ENCODE measurements around the gene ETFB. TPM values are rescaled to one million over a fixed set of nuclear protein-coding genes. Genes with fewer than 3 reads are reported as not detected.

The ETFB gene
- total and polyA plus RNA-seq, 2 donors from 2014 or later, result 76.8 to 620 TPM

- Histone ChIP-seq H3K27me3 (ENCODE audit: control insufficient read depth, insufficient read depth, low read length) (no peaks in the 10 kb centered on the region), H3K36me3 (ENCODE audit: control insufficient read depth in 2 of 3, insufficient read depth in 3 of 3, low read length in 3 of 3) (no peaks in the 10 kb centered on the region), H3K4me3 (ENCODE audit: low read length in 3 of 3) (no peak overlapping the region), H3K9ac (ENCODE audit: low read length in 3 of 3) (no peak overlapping the region), H3K9me3 (ENCODE audit: control insufficient read depth in 2 of 3, insufficient read depth in 1 of 3, low read length in 3 of 3) (no peaks in the 10 kb centered on the region), H3K27ac (ENCODE audit: low read depth in 2 of 2, low read length in 2 of 2) (no peak overlapping the region), H3K4me1 (ENCODE audit: control insufficient read depth in 2 of 3, insufficient read depth in 2 of 3, low read depth in 1 of 3, low read length in 3 of 3) (no peaks in the 10 kb centered on the region)
- DNase-seq, result peak in 1 of 5 donors; percentile 17
- intact Hi-C loops (cut with DNase I), result no loop called here
- FAIRE-seq, result no peak
- no peak for TF ChIP-seq CTCF (IDR thresholded peaks at IDR 0.05; ENCODE audit: borderline replicate concordance, extremely low read depth, insufficient read depth)
Measured at GRCh38 chr19:51382004-51382403, 15.8 kb upstream of the ETFB start.

- FAIRE-seq (no peak), DNase-seq (peak in 1 of 5 donors; percentile 52)
- Histone ChIP-seq H3K4me3 (ENCODE audit: low read length in 3 of 3) (no peak overlapping the region), H3K4me1 (ENCODE audit: control insufficient read depth in 2 of 3, insufficient read depth in 2 of 3, low read depth in 1 of 3, low read length in 3 of 3) (no peaks in the 10 kb centered on the region), H3K9ac (ENCODE audit: low read length in 3 of 3) (no peak overlapping the region), H3K27ac (ENCODE audit: low read depth in 2 of 2, low read length in 2 of 2) (no peak overlapping the region), H3K9me3 (ENCODE audit: control insufficient read depth in 2 of 3, insufficient read depth in 1 of 3, low read length in 3 of 3) (no peaks in the 10 kb centered on the region), H3K27me3 (ENCODE audit: control insufficient read depth, insufficient read depth, low read length) (no peaks in the 10 kb centered on the region), H3K36me3 (ENCODE audit: control insufficient read depth in 2 of 3, insufficient read depth in 3 of 3, low read length in 3 of 3) (no peaks in the 10 kb centered on the region)
- intact Hi-C loops (cut with DNase I), result no loop called here
- no peak for TF ChIP-seq CTCF (IDR thresholded peaks at IDR 0.05; ENCODE audit: borderline replicate concordance, extremely low read depth, insufficient read depth)
Measured at GRCh38 chr19:51380379-51380778, 14.2 kb upstream of the ETFB start.

- FAIRE-seq, result no peak
- intact Hi-C loops (cut with DNase I), result no loop called here
Measured at GRCh38 chr19:51377422-51377821, 11.2 kb upstream of the ETFB start.

More at GRCh38 chr19:51377422-51377821, 11.2 kb upstream of the ETFB start:
- H3K36me3 ChIP-seq (ENCODE audit: control insufficient read depth in 2 of 3, insufficient read depth in 3 of 3, low read length in 3 of 3), result no peaks in the 10 kb centered on the region
- H3K9me3 ChIP-seq (ENCODE audit: control insufficient read depth in 2 of 3, insufficient read depth in 1 of 3, low read length in 3 of 3), result no peaks in the 10 kb centered on the region
- H3K4me1 ChIP-seq (ENCODE audit: control insufficient read depth in 2 of 3, insufficient read depth in 2 of 3, low read depth in 1 of 3, low read length in 3 of 3), result no peaks in the 10 kb centered on the region
- H3K4me3 ChIP-seq (ENCODE audit: low read length in 3 of 3), result no peak overlapping the region
- no peak for DNase-seq
- H3K9ac ChIP-seq (ENCODE audit: low read length in 3 of 3), result no peak overlapping the region
- no peaks in the 10 kb centered on the region for H3K27me3 ChIP-seq (ENCODE audit: control insufficient read depth, insufficient read depth, low read length)
- H3K27ac ChIP-seq (ENCODE audit: low read depth in 2 of 2, low read length in 2 of 2), result no peak overlapping the region
- no peak for TF ChIP-seq CTCF (IDR thresholded peaks at IDR 0.05; ENCODE audit: borderline replicate concordance, extremely low read depth, insufficient read depth)
